ENCODE results near the gene ARID1B.

- TF ChIP-seq POLR2A (IDR thresholded peaks at IDR 0.05; ENCODE audit: low read depth, low read length): no peak
- no peak for TF ChIP-seq CTCF (conservative IDR thresholded peaks at IDR 0.05; ENCODE audit: low read depth, low read length)
- no peak for TF ChIP-seq USF2 (IDR thresholded peaks at IDR 0.05; ENCODE audit: low read depth, low read length)
- TF ChIP-seq MXI1 (IDR thresholded peaks at IDR 0.05; ENCODE audit: borderline replicate concordance, low read depth, low read length): no peak
- TF ChIP-seq CHD1 (IDR thresholded peaks at IDR 0.05; ENCODE audit: low read depth, low read length): no peak
- no peak for TF ChIP-seq MAFK (IDR thresholded peaks at IDR 0.05; ENCODE audit: low read depth, low read length)
- no peak for TF ChIP-seq NFE2L2 (IDR thresholded peaks at IDR 0.05; ENCODE audit: low read depth, low read length)
- no peak for TF ChIP-seq BHLHE40 (IDR thresholded peaks at IDR 0.05; ENCODE audit: low read depth, low read length)
- TF ChIP-seq RAD21 (IDR thresholded peaks at IDR 0.05; ENCODE audit: low read length): no peak
- TF ChIP-seq CEBPB (IDR thresholded peaks at IDR 0.05; ENCODE audit: low read depth, low read length): no peak
- no peak for TF ChIP-seq MAZ (IDR thresholded peaks at IDR 0.05; ENCODE audit: borderline replicate concordance, low read depth, low read length)
Measured at GRCh38 chr6:156859686-156860085, 82.5 kb downstream of the ARID1B start.

All from IMR-90 (cell line).